ENCODE results near the gene CD109.

DNA sequence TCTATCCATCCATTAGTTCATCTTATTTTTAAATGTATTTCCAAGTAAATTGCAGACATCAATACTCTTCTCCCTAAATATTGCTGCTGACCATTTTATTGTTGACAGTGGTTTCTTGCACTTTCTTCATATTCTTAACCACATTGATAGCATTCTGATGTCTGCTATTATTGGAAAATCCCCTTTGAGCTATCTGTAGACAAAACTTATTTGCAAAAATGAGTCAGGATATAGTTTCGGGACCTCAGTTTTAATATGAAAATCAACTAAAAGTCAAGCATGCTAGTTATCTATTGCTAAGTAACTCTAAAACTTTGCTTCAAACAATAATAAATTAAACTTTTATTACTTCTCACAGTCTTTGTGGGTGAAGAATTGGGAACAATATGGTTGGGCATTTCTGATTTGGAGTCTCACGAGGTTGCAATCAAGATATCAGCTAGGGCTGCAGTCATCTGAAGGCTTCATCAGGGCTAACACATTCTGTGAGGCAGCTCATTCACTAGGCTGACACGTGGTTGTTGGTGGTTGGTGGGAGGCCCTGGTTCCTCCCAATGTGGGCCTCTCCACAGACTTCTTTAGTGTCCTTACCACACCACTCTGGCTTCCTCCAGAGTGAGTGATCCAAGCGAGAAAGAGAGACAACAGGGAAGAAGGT is 32.7 kb downstream of the CD109 start:
- no peak for TF ChIP-seq CTCF (IDR thresholded peaks at IDR 0.05)
- TF ChIP-seq POLR2A (IDR thresholded peaks at IDR 0.05), result no peak
